PFSK-1 (cell line): ENCODE results near the gene SMIM44.

Experiments
- FOXP2 ChIP-seq: optimal IDR thresholded peaks from 2 replicates; pipeline ENCODE3; 2011; ENCODE audit warnings: borderline replicate concordance, control low read depth, inconsistent platforms; ENCODE audit not compliant: insufficient read depth; ENCODE audit errors: extremely low read length, extremely low read depth
- POLR2AphosphoS5 ChIP-seq: IDR thresholded peaks from 2 replicates; pipeline ENCODE4 v1.6.1; 2012; ENCODE audit warnings: low read depth, mild to moderate bottlenecking, control low read depth, low read length, moderate library complexity
- SIN3A ChIP-seq: IDR thresholded peaks from 2 replicates; pipeline ENCODE4 v1.6.1; 2012; ENCODE audit warnings: mild to moderate bottlenecking, low read length, moderate library complexity, borderline replicate concordance; ENCODE audit not compliant: insufficient read depth
- TAF1 ChIP-seq: IDR thresholded peaks from 2 replicates; pipeline ENCODE4 v1.6.1; 2012; ENCODE audit warnings: low read length, control low read depth, borderline replicate concordance; ENCODE audit not compliant: insufficient read depth
- TF ChIP-seq, protein P1 (sequence below), 2 experiments: IDR thresholded peaks; 2 replicates each; pipeline versions ENCODE4 v1.6.1 to v1.8.0; 2011 to 2012; ENCODE audit warnings: low read depth in 2 of 2, low read length in 2 of 2, control low read depth in 1 of 2, inconsistent platforms in 1 of 2, mild to moderate bottlenecking in 1 of 2, moderate library complexity in 1 of 2; ENCODE audit not compliant: insufficient read depth in 1 of 2

DNA sequence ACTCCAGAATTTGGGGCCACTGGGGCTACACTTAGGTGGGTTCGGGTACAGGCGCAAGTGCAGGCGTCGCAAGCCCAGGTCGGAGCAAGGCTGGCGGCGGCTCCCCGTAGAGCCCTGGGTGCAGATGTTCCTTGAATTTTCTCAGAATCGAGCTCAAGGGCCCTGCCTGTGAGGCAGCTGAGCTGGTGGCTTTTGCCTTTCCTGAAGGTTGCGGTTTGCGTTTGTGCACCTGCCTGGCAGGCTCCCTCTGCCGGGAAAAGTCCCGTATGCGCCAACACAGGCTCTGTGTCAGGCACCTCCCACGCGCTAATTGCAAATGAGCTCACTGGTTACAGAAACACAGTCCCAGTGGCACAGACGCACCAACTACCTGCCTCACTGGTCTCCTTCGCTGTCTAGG, 11.3 kb upstream of the SMIM44 start:
- TF ChIP-seq SIN3A = no peak
- TF ChIP-seq POLR2AphosphoS5 = no peak
- TF ChIP-seq TAF1 = no peak
- TF ChIP-seq, protein P1, sequence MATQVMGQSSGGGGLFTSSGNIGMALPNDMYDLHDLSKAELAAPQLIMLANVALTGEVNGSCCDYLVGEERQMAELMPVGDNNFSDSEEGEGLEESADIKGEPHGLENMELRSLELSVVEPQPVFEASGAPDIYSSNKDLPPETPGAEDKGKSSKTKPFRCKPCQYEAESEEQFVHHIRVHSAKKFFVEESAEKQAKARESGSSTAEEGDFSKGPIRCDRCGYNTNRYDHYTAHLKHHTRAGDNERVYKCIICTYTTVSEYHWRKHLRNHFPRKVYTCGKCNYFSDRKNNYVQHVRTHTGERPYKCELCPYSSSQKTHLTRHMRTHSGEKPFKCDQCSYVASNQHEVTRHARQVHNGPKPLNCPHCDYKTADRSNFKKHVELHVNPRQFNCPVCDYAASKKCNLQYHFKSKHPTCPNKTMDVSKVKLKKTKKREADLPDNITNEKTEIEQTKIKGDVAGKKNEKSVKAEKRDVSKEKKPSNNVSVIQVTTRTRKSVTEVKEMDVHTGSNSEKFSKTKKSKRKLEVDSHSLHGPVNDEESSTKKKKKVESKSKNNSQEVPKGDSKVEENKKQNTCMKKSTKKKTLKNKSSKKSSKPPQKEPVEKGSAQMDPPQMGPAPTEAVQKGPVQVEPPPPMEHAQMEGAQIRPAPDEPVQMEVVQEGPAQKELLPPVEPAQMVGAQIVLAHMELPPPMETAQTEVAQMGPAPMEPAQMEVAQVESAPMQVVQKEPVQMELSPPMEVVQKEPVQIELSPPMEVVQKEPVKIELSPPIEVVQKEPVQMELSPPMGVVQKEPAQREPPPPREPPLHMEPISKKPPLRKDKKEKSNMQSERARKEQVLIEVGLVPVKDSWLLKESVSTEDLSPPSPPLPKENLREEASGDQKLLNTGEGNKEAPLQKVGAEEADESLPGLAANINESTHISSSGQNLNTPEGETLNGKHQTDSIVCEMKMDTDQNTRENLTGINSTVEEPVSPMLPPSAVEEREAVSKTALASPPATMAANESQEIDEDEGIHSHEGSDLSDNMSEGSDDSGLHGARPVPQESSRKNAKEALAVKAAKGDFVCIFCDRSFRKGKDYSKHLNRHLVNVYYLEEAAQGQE (IDR thresholded peaks at IDR 0.05; ENCODE audit: insufficient read depth in 1 of 2, low read depth in 2 of 2, low read length in 2 of 2) = no peak
- TF ChIP-seq FOXP2 = no peak
